ENCODE data around the gene LIPC.

The LIPC gene

GRCh38 chr15:58398071-58398470, 33.7 kb upstream of the LIPC start:
- DNase-seq (ENCODE audit: insufficient read length, low spot score) (no peak), FAIRE-seq (no peak)
- TF ChIP-seq CTCF (IDR thresholded peaks at IDR 0.05; ENCODE audit: insufficient read depth, missing control alignments): no peak

GRCh38 chr15:58398643-58399042, 33.1 kb upstream of the LIPC start:
- DNase-seq (ENCODE audit: insufficient read length, low spot score) (no peak), FAIRE-seq (no peak)
- no peak for TF ChIP-seq CTCF (IDR thresholded peaks at IDR 0.05; ENCODE audit: insufficient read depth, missing control alignments)

GRCh38 chr15:58399739-58400138, 32.1 kb upstream of the LIPC start:
- TF ChIP-seq CTCF (IDR thresholded peaks at IDR 0.05; ENCODE audit: insufficient read depth, missing control alignments): no peak
- no peak for FAIRE-seq

GRCh38 chr15:58401276-58401675, 30.5 kb upstream of the LIPC start:
- no peak for TF ChIP-seq CTCF (IDR thresholded peaks at IDR 0.05; ENCODE audit: insufficient read depth, missing control alignments)
- DNase-seq (ENCODE audit: insufficient read length, low spot score): no peak
- no peak for FAIRE-seq

More at GRCh38 chr15:58399739-58400138, 32.1 kb upstream of the LIPC start:
- DNase-seq (ENCODE audit: insufficient read length, low spot score): no peak

GRCh38 chr15:58401991-58402649, 29.7 kb upstream of the LIPC start:
- FAIRE-seq (no peak), DNase-seq (ENCODE audit: insufficient read length, low spot score) (no peak)
- TF ChIP-seq CTCF (IDR thresholded peaks at IDR 0.05; ENCODE audit: insufficient read depth, missing control alignments): no peak

- TF ChIP-seq CTCF (IDR thresholded peaks at IDR 0.05; ENCODE audit: insufficient read depth, missing control alignments): no peak
- DNase-seq (ENCODE audit: insufficient read length, low spot score) (no peak), FAIRE-seq (no peak)
These were observed 28.2 kb upstream of the LIPC start for GRCh38 chr15:58403581-58403980.

GRCh38 chr15:58404020-58404419, 27.8 kb upstream of the LIPC start:
- DNase-seq (ENCODE audit: insufficient read length, low spot score) (no peak), FAIRE-seq (no peak)
- no peak for TF ChIP-seq CTCF (IDR thresholded peaks at IDR 0.05; ENCODE audit: insufficient read depth, missing control alignments)

Measured in D721Med (cell line).